GM12873 (cell line): Measurements from ENCODE around the gene TCF25.

Experiments used
- TF ChIP-seq, protein P1 (sequence below): IDR thresholded peaks from 2 replicates; pipeline ENCODE4 v1.5.1; 2012; ENCODE audit warnings: low read depth, mild to moderate bottlenecking, moderate library complexity, low read length, control low read depth; ENCODE audit not compliant: insufficient read depth; ENCODE audit errors: missing control alignments

Gene TCF25

DNA sequence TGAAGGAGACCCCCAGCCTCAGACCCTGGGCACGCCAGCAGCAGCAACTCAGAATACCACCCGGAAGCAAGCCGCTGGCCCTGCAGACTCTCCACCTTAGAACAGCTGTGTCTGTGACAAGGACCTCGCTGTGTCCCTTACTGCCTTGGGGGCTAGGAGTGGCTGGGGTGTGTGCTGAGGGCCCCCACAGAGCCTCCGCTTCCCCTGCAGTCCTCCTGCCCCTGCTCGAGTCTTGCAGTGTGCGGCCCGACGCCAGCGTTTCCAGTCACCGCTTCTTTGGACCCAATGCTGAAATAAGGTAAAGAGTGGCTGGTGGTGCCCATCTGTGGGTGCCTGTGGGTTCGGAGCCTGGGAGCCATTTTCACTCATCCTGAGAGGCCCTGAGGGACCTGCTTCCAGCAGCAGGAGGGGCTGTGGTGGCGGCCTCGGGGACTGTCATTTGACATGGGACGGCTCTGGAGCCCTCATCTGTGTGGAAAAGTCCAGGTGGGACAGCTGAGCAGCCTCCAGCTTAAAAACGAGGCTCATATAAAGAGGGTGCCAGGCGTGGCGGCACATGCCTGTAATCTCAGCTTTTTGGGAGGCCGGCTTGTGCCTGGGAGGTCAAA, 30.6 kb downstream of the TCF25 start:
- TF ChIP-seq, protein P1, sequence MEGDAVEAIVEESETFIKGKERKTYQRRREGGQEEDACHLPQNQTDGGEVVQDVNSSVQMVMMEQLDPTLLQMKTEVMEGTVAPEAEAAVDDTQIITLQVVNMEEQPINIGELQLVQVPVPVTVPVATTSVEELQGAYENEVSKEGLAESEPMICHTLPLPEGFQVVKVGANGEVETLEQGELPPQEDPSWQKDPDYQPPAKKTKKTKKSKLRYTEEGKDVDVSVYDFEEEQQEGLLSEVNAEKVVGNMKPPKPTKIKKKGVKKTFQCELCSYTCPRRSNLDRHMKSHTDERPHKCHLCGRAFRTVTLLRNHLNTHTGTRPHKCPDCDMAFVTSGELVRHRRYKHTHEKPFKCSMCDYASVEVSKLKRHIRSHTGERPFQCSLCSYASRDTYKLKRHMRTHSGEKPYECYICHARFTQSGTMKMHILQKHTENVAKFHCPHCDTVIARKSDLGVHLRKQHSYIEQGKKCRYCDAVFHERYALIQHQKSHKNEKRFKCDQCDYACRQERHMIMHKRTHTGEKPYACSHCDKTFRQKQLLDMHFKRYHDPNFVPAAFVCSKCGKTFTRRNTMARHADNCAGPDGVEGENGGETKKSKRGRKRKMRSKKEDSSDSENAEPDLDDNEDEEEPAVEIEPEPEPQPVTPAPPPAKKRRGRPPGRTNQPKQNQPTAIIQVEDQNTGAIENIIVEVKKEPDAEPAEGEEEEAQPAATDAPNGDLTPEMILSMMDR, result no peak

DNA sequence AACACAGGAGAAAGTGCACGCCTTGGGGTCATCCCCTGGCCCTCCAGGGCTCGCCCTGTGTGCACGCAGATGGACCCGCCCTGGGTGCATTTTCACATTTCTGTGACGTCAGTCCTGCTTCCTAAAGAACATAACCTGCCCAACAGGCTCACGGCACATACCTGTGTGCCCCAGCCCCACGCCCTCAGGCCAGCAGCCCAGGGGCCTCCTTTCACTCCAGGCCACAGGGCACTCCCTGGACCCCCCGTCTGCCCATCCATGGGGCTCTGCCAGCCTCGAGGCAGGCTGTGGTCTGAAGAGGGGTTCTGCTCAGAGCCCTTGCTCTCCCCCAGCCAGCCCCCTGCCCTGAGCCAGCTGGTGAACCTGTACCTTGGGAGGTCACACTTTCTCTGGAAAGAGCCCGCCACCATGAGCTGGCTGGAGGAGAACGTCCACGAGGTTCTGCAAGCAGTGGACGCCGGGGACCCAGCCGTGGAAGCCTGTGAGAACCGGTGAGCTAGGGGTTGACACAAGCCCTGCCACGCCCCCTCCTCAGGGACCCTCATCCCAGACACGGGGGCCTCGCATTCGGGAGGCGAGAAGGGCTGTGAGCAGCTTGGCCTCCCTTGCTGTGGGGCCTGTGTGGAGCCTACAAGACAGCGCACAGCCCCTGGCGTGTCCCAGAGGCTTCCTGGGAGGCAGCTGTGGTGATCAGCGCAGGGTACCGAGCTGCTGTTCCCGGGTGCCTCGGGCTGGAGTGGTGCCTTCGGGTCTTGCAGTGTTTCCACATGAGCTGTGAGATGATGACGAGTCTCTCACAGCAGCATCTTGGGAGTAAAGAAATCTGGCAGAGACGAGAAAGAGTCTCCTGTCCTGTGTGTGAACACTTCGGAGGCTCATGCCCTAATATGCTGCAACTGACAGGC, 31.5 kb downstream of the TCF25 start:
- TF ChIP-seq, protein P1, result no peak

DNA sequence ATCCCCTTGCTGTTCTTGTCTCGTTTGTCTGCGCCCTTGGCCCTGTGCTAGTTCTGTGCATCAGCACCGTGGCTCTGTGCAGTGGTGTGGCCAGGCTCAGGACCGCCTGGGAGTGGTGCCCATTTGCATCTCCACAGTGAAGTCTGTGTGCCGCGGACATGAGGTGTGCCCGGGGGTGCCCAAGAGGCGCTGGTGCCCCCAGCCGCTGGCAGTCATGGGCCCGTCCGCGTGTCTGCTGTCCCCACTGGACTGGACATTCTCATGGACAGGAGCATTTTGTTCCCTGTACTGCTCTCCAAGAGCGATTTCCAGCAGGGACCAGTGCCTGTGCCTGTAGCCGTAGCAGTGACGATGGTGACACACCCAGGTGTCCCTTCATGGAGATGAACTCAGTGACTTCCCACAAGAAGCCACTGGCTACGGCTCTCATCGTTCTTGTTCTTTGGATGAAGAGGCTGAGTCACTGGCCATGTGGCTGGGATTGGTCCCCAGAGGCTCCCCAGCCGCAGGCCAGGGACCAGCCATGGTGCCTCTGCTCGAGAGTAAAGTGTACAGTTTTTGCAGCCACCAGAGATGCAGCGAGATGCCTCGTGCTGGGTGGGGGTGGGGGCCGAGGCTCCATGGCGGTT, 32.2 kb downstream of the TCF25 start:
- TF ChIP-seq, protein P1, result no peak

DNA sequence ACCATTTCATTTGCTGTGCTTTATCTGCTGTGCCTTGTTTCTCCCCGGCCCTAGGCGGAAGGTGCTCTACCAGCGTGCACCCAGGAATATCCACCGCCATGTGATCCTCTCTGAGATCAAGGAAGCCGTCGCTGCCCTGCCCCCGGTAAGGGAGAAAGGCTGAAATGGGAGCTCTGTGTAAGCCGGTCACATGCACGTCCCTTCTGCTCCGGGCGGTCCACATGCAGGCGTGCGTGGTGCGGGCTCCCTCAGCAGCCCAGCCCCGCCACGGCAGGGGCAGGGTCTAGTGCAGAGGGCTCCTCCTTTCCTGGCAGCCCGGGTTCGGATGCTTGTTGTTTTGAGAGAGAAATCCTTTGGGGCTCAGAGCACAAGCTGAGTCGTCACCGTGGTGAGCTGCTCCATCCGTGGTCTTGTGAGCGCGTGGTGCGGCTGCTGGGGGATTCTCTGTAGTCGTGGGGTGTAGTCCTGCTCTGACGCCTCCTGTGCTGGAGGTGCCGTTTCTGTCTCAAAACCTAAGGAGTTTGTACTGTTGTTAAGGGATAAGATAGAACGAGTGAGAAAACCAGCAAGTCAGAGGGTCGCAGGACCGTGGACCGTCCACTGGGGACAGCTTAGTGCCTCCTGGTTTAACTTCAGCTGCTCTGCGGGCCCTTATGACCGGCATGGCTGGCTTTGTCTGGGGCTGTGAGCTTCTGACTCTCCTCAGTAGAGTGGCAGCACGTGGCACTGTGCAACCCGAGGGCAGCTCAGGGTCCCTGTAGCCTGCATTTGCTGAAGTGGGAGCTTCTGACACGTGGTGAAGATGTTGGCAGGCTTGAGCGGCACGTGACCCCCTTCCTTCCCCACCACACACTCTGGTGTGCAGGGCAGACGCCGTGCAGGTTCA, 33.0 kb downstream of the TCF25 start:
- TF ChIP-seq, protein P1, result no peak

DNA sequence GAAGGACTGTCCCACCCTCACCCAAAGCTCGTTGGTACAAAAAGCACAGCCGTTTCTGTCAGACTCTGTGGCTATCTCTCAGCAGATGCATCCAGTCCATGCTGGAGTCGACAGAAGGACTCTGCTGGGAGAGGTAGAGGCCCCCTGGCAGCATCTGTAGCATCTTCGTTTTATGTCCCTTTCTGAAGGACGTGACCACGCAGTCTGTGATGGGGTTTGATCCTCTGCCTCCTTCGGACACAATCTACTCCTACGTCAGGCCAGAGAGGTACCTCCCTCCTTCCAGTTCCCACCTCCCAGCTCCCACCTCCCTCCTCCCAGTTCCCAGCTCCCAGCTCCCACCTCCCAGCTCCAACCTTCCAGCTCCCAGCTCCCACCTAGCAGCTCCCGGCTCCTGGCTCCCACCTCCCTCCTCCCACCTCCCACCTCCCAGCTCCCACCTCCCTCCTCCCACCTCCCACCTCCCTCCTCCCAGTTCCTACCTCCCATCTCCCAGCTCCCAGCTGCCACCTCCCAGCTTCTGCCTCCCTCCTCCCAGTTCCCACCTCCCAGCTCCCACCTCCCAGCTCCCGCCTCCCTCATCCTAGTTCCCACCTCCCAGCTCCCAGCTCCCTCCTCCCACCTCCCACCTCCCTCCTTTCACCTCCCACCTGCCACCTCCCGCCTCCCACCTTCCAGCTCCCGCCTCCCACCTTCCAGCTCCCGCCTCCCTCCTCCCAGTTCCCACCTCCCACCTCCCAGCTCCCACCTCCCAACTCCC, 33.8 kb downstream of the TCF25 start:
- TF ChIP-seq, protein P1, result no peak

DNA sequence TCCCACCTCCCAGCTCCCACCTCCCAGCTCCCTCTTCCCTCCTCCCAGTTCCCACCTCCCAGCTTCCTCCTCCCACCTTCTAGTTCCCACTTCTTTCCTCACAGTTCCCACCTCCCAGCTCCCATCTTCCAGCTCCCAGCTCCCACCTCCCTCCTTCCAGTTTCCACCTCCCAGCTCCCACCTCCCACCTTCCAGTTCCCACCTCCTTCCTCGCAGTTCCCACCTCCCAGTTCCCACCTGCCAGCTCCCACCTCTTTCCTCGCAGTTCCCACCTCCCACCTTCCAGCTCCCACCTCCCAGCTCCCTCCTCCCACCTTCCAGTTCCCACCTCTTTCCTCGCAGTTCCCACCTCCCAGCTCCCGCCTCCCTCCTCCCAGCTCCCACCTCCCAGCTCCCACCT, 34.8 kb downstream of the TCF25 start:
- TF ChIP-seq, protein P1, result no peak
